Endothelial cell of umbilical vein (primary cell): Measurements from ENCODE around the gene FAM83D. TPM values are rescaled to one million over a fixed set of nuclear protein-coding genes. Genes with fewer than 3 reads are reported as not detected.

Source experiments
- BruUV-seq: library from RNA; stranded (reverse); fragments of 400-500 nt; replicated peaks from 2 replicates; lab custom pipeline; 2021; lab: Mats Ljungman, UMichigan
- CTCF ChIA-PET: fragments of 300-600, 350-600 bp; sonication (Branson Sonifier 250); formaldehyde crosslinking; loops from one replicate; lab custom pipeline; 2021; ENCODE audit warnings: antibody characterized with exemption, inconsistent platforms; lab: Charles Lee
- POLR2A ChIA-PET: fragments of 300-600, 350-600 bp; sonication (Branson Sonifier 250); formaldehyde crosslinking; loops from one replicate; lab custom pipeline; 2021; ENCODE audit warnings: antibody characterized with exemption, inconsistent platforms; lab: Charles Lee
- DNase-seq: peaks from one replicate; pipeline ENCODE4 v3.0.0-alpha.2; 2011; ENCODE audit warnings: low read depth, low spot score
- FAIRE-seq: peaks from 2 replicates; lab custom pipeline; 2011; peaks lifted over from hg19 to GRCh38; lab: Jason Lieb, UNC
- H2AFZ ChIP-seq: 2 replicates; pipeline ENCODE4 v1.6.0; 2012; ENCODE audit warnings: low read depth, low read length, control low read depth, inconsistent platforms
- H3K27ac ChIP-seq: 2 replicates; pipeline ENCODE4 v1.5.1; 2011; ENCODE audit warnings: low read depth, mild to moderate bottlenecking, control low read depth, low read length, moderate library complexity; ENCODE audit not compliant: insufficient read depth
- H3K27me3 ChIP-seq, 2 experiments: 2 replicates each; pipeline versions ENCODE4 v1.6.0 to v1.6.1; 2011; ENCODE audit warnings: low read length in 2 of 2, mixed read lengths in 1 of 2; ENCODE audit not compliant: control insufficient read depth in 2 of 2, insufficient read depth in 2 of 2
- H3K36me3 ChIP-seq, 2 experiments: 2 replicates in 1 of 2; 3 replicates in 1 of 2; pipeline ENCODE4 v1.5.1; 2011; ENCODE audit warnings: low read length in 2 of 2, mild to moderate bottlenecking in 1 of 2, moderate library complexity in 1 of 2; ENCODE audit not compliant: control insufficient read depth in 2 of 2, insufficient read depth in 2 of 2; ENCODE audit errors: extremely low read depth in 1 of 2
- H3K4me1 ChIP-seq: 3 replicates; pipeline ENCODE4 v1.5.1; 2011; ENCODE audit warnings: mild to moderate bottlenecking, low read length; ENCODE audit not compliant: control insufficient read depth, insufficient read depth; ENCODE audit errors: extremely low read depth
- H3K4me2 ChIP-seq: 2 replicates; pipeline ENCODE4 v1.6.1; 2011; ENCODE audit warnings: low read length, control low read depth, mixed read lengths; ENCODE audit not compliant: insufficient read depth
- H3K4me3 ChIP-seq, 3 experiments: fragments of 200-600 bp in 1 of 3; sonication (generic), shearing (Covaris generic) in 1 of 3; replicated peaks in 1 of 3; 2 replicates each; pipeline ENCODE4 v1.5.1; 2011 to 2016; ENCODE audit warnings: control low read depth in 3 of 3, low read length in 3 of 3, mild to moderate bottlenecking in 2 of 3, inconsistent platforms in 1 of 3, low read depth in 1 of 3, moderate library complexity in 1 of 3; ENCODE audit not compliant: insufficient read depth in 1 of 3
- H3K79me2 ChIP-seq: 2 replicates; pipeline ENCODE4 v1.6.0; 2012; ENCODE audit warnings: low read length, inconsistent platforms; ENCODE audit not compliant: control insufficient read depth, insufficient read depth
- H3K9ac ChIP-seq: replicated peaks from 2 replicates; pipeline ENCODE3; 2011; ENCODE audit warnings: low read length, control low read depth; ENCODE audit not compliant: insufficient read depth; ENCODE audit errors: extremely low read depth
- H3K9me1 ChIP-seq: replicated peaks from 3 replicates; pipeline ENCODE4 v1.6.0; 2011; ENCODE audit warnings: mild to moderate bottlenecking, low read length; ENCODE audit not compliant: control insufficient read depth, insufficient read depth; ENCODE audit errors: extremely low read depth
- H3K9me3 ChIP-seq: replicated peaks from 2 replicates; pipeline ENCODE4 v1.5.1; 2012; ENCODE audit warnings: low read length, inconsistent platforms; ENCODE audit not compliant: control insufficient read depth, insufficient read depth
- H4K20me1 ChIP-seq: replicated peaks from 2 replicates; pipeline ENCODE3; 2011; ENCODE audit warnings: mild to moderate bottlenecking, low read length; ENCODE audit not compliant: control insufficient read depth, insufficient read depth; ENCODE audit errors: extremely low read depth
- CTCF ChIP-seq, 2 donors: IDR thresholded peaks; 1 replicate in 1 of 2; 2 replicates in 1 of 2; pipeline ENCODE4 v1.5.1; 2011; ENCODE audit warnings: low read length in 2 of 2, mild to moderate bottlenecking in 2 of 2, moderate library complexity in 2 of 2, control low read depth in 1 of 2, inconsistent platforms in 1 of 2, low read depth in 1 of 2; ENCODE audit not compliant: insufficient read depth in 1 of 2; ENCODE audit errors: extremely low read depth in 1 of 2
- EZH2 ChIP-seq: IDR thresholded peaks from 2 replicates; pipeline ENCODE4 v1.6.1; 2012; ENCODE audit warnings: borderline replicate concordance, low read depth, mild to moderate bottlenecking, moderate library complexity, low read length, inconsistent platforms; ENCODE audit not compliant: severe bottlenecking
- FOS ChIP-seq: IDR thresholded peaks from 2 replicates; pipeline ENCODE4 v1.6.1; 2011; ENCODE audit warnings: mild to moderate bottlenecking, low read length, moderate library complexity, borderline replicate concordance; ENCODE audit not compliant: insufficient read depth
- GATA2 ChIP-seq: IDR thresholded peaks from 2 replicates; pipeline ENCODE4 v1.7.0; 2011; ENCODE audit warnings: low read depth, mild to moderate bottlenecking, moderate library complexity, mixed read lengths, low read length; ENCODE audit not compliant: insufficient read length, insufficient read depth
- JUN ChIP-seq: IDR thresholded peaks from 2 replicates; pipeline ENCODE4 v1.6.1; 2011; ENCODE audit warnings: borderline replicate concordance, low read depth; ENCODE audit not compliant: insufficient read length, insufficient read depth
- MAX ChIP-seq: IDR thresholded peaks from 2 replicates; pipeline ENCODE4 v1.6.1; 2011; ENCODE audit not compliant: insufficient read depth, insufficient read length
- MYC ChIP-seq: IDR thresholded peaks from one replicate; pipeline ENCODE4 v1.6.1; 2011; ENCODE audit warnings: mild to moderate bottlenecking, low read depth, low read length
- POLR2A ChIP-seq: IDR thresholded peaks from 2 replicates; pipeline ENCODE4 v1.6.1; 2012; ENCODE audit warnings: low read depth, mild to moderate bottlenecking, control low read depth, low read length
- POLR2AphosphoS5 ChIP-seq: IDR thresholded peaks from 2 replicates; pipeline ENCODE4 v1.6.1; 2012; ENCODE audit warnings: low read depth, mild to moderate bottlenecking, control low read depth, low read length, moderate library complexity; ENCODE audit not compliant: insufficient read depth
- dilution Hi-C: fragments of 300-500 bp; cut with MboI; formaldehyde crosslinking; loops from one replicate; pipeline ENCODE4 v1.15.0; 2019; ENCODE audit warnings: low sequenced_read_pairs; ENCODE audit not compliant: extremely low pct_ligation_motif_present
- intact Hi-C: fragments of 100-400 bp; cut with micrococcal nuclease; formaldehyde crosslinking; loops from one replicate; pipeline ENCODE4 v1.10.0; 2022
- polyA plus RNA-seq, 4 experiments: library from polyadenylated mRNA; depleted of rRNA in 3 of 4; stranded (reverse) in 3 of 4; unstranded in 1 of 4; fragments of >200 nt; gene quantifications; 2 replicates each; pipeline versions ENCODE4 v1.2.1 to v1.2.3, GENCODE V29; 2011 to 2012; ENCODE audit warnings: missing spikeins in 1 of 4
- total RNA-seq: library from RNA; stranded (reverse); gene quantifications from 2 replicates; pipeline ENCODE4 v1.2.3, GENCODE V29; 2021

Gene FAM83D
- total and polyA plus RNA-seq, 2 donors (not counting 3 experiments of a cell fraction or from before 2014, with no cell fraction given) = 41.0 to 46.0 TPM

GRCh38 chr20:38946836-38947235 is 20.6 kb downstream of the FAM83D start:
- H3K4me1 ChIP-seq = no peaks in the 10 kb centered on the region
- H2AFZ ChIP-seq = no peak overlapping the region
- no TSS peak for BruUV-seq
- POLR2A ChIA-PET = no interaction called here
- CTCF ChIA-PET = interaction anchor here (0.7 to 0.9 kb wide), 2 partner anchors 21 to 35 kb away, joined by 3 read pairs; partner anchors contain the start of gene FAM83D
- dilution Hi-C loops = no loop called here
- H3K9me1 ChIP-seq = no peaks in the 10 kb centered on the region
- no peak overlapping the region for H3K27ac ChIP-seq
- H3K9ac ChIP-seq = no peak overlapping the region
- FAIRE-seq (no peak), DNase-seq (no peak)
- H3K36me3 ChIP-seq = peaks cover 12 to 34% of the 10 kb centered on the region in 2 experiments
- H3K9me3 ChIP-seq = no peaks in the 10 kb centered on the region
- intact Hi-C loops = no loop called here
- H3K4me3 ChIP-seq = no peak overlapping the region
- no peak for TF ChIP-seq FOS
- TF ChIP-seq MAX = no peak
- no peak for TF ChIP-seq JUN
- TF ChIP-seq POLR2AphosphoS5 = no peak
- TF ChIP-seq EZH2 = no peak
- no peak for TF ChIP-seq GATA2
- TF ChIP-seq POLR2A = no peak
- TF ChIP-seq MYC = no peak
- TF ChIP-seq CTCF (IDR thresholded peaks at IDR 0.05; ENCODE audit: extremely low read depth in 1 of 2, insufficient read depth in 1 of 2, low read depth in 1 of 2, low read length in 2 of 2) = no peak
- no peak overlapping the region for H3K4me2 ChIP-seq
- no peaks in the 10 kb centered on the region for H3K27me3 ChIP-seq
- H3K79me2 ChIP-seq = peaks cover 57% of the 10 kb centered on the region
- H4K20me1 ChIP-seq = no peaks in the 10 kb centered on the region
